Measurements from ENCODE around the gene PRKCH.

DNA sequence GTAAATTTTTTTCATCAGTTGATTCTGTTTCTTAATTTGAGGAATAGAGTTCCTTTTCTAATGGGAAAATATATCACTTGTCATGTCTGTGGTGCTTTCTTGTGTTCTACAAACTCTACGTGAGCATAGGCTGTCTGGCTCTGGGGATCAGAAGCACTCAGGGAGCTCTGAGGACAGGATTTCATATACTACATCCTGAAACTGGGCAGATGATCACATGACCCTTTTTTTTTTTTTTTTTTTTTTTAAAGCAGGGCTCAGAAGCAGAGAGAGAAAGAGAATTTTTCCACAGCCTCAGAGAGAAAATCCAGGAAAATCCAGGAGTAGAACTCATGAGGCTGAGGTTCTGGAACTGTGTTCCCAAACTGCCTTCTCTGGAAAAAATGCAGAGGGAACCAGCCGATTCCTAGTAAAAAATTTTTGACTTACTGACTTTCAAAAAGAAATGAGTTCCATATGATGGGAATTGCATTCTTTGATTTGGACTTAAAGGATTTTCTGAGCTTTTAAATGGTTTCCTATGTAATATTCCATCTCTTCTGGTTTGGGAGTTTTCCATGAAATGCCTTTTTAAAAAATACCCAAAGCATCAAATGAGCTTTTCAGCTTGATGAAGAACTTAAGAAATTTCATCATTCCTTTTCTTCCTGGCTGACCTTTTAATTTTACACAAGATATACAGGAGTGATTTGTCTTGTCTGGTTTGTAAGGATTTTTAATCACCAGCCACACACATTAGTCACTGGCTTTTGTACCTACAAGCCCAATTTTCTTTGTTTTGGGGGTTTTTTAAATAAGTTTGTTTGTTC, 190.9 kb downstream of the PRKCH start:
- TF ChIP-seq, protein P1, sequence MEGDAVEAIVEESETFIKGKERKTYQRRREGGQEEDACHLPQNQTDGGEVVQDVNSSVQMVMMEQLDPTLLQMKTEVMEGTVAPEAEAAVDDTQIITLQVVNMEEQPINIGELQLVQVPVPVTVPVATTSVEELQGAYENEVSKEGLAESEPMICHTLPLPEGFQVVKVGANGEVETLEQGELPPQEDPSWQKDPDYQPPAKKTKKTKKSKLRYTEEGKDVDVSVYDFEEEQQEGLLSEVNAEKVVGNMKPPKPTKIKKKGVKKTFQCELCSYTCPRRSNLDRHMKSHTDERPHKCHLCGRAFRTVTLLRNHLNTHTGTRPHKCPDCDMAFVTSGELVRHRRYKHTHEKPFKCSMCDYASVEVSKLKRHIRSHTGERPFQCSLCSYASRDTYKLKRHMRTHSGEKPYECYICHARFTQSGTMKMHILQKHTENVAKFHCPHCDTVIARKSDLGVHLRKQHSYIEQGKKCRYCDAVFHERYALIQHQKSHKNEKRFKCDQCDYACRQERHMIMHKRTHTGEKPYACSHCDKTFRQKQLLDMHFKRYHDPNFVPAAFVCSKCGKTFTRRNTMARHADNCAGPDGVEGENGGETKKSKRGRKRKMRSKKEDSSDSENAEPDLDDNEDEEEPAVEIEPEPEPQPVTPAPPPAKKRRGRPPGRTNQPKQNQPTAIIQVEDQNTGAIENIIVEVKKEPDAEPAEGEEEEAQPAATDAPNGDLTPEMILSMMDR (IDR thresholded peaks at IDR 0.05; ENCODE audit: poor library complexity): no peak
- no peak for TF ChIP-seq EZH2phosphoT487 (IDR thresholded peaks at IDR 0.05; ENCODE audit: low read depth, severe bottlenecking, unreplicated experiment)
- no peak for TF ChIP-seq EZH2 (IDR thresholded peaks at IDR 0.05; ENCODE audit: borderline replicate concordance)

Data from hepatocyte (in vitro differentiated cells).